Stomach (tissue), 4 donors: ENCODE measurements around the gene ACVR1B.

ENCODE experiments used
- CTCF ChIP-seq, 7 experiments: fragments of 450-650 bp in 4 of 7; fragments of 200-600 bp in 3 of 7; sonication (generic) in 3 of 7; IDR thresholded peaks; one replicate each; pipeline ENCODE4 v1.5.1; 2016 to 2019; ENCODE audit warnings: antibody characterized with exemption in 7 of 7, control low read depth in 2 of 7, mild to moderate bottlenecking in 1 of 7
- POLR2A ChIP-seq, 4 donors: fragments of 450-650 bp; IDR thresholded peaks; one replicate each; pipeline ENCODE4 v1.6.1; 2016; ENCODE audit warnings: antibody characterized with exemption in 4 of 4, control low read depth in 2 of 4, mild to moderate bottlenecking in 1 of 4, moderate library complexity in 1 of 4
- POLR2AphosphoS5 ChIP-seq, 3 donors: sonication (generic); formaldehyde crosslinking; IDR thresholded peaks; one replicate each; pipeline ENCODE4 v1.6.1; 2016; ENCODE audit warnings: antibody characterized with exemption in 3 of 3

GRCh38 chr12:51969643-51970042, 18.1 kb downstream of the ACVR1B start:
- TF ChIP-seq CTCF (IDR thresholded peaks at IDR 0.05) (no peak), POLR2A (IDR thresholded peaks at IDR 0.05) (no peak), POLR2AphosphoS5 (IDR thresholded peaks at IDR 0.05) (no peak)
